ENCODE data around the gene MRPL2.

DNA sequence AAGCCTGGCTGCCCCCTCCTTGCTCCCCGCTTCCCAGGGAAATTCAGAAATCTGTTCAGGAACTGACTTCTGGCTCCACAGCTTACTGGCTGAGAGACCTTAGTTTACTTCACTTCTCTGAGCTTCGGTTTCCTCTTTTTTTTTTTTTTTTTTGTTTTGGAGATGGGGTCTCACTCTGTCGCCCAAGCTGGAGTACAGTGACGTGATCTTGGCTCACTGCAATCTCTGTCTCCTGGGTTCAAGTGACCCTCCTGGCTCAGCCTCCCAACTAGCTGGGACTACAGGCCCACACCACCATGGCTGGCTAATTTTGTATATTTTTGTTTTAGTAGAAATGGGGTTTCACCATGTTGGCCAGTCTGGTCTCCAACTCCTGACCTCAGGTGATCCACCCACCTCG, 31.8 kb upstream of the MRPL2 start:
- TF ChIP-seq, protein P1, sequence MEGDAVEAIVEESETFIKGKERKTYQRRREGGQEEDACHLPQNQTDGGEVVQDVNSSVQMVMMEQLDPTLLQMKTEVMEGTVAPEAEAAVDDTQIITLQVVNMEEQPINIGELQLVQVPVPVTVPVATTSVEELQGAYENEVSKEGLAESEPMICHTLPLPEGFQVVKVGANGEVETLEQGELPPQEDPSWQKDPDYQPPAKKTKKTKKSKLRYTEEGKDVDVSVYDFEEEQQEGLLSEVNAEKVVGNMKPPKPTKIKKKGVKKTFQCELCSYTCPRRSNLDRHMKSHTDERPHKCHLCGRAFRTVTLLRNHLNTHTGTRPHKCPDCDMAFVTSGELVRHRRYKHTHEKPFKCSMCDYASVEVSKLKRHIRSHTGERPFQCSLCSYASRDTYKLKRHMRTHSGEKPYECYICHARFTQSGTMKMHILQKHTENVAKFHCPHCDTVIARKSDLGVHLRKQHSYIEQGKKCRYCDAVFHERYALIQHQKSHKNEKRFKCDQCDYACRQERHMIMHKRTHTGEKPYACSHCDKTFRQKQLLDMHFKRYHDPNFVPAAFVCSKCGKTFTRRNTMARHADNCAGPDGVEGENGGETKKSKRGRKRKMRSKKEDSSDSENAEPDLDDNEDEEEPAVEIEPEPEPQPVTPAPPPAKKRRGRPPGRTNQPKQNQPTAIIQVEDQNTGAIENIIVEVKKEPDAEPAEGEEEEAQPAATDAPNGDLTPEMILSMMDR (IDR thresholded peaks at IDR 0.05; ENCODE audit: low read depth, low read length, poor library complexity, severe bottlenecking): no peak
- no peak for TF ChIP-seq EZH2phosphoT487 (IDR thresholded peaks at IDR 0.05; ENCODE audit: borderline replicate concordance, low read length)
